ACC112 (cell line): Measurements from ENCODE around the gene KHDC4.

Experiments
- H2AFZ ChIP-seq: fragments of 200-600 bp; sonication (generic); one replicate; pipeline ENCODE4 v1.6.0; 2017; ENCODE audit warnings: antibody characterized with exemption, low read length; ENCODE audit not compliant: unreplicated experiment
- H3K27ac ChIP-seq: fragments of 200-600 bp; sonication (generic); 2 replicates; pipeline ENCODE4 v1.5.1; 2014; ENCODE audit warnings: low read depth, mild to moderate bottlenecking, antibody characterized with exemption, low read length, moderate library complexity
- H3K27me3 ChIP-seq: fragments of 200-600 bp; sonication (generic); 2 replicates; pipeline ENCODE4 v1.6.1; 2014; ENCODE audit warnings: mild to moderate bottlenecking, antibody characterized with exemption, low read length, moderate library complexity, mixed read lengths; ENCODE audit not compliant: insufficient read depth
- H3K36me3 ChIP-seq: fragments of 200-600 bp; sonication (generic); 2 replicates; pipeline ENCODE4 v1.6.1; 2016; ENCODE audit warnings: mild to moderate bottlenecking, antibody characterized with exemption, low read length, moderate library complexity, mixed read lengths; ENCODE audit not compliant: insufficient read depth
- H3K4me1 ChIP-seq: fragments of 200-600 bp; sonication (generic); one replicate; pipeline ENCODE4 v1.6.1; 2016; ENCODE audit warnings: low read length, mixed read lengths; ENCODE audit not compliant: insufficient read depth, unreplicated experiment, control insufficient read depth
- H3K4me3 ChIP-seq: fragments of 200-600 bp; sonication (generic); 2 replicates; pipeline ENCODE4 v1.5.1; 2014; ENCODE audit warnings: mild to moderate bottlenecking, low read depth, low read length
- H3K79me2 ChIP-seq: fragments of 200-600 bp; sonication (generic); one replicate; pipeline ENCODE4 v1.6.0; 2016; ENCODE audit warnings: low read length; ENCODE audit not compliant: control insufficient read depth, unreplicated experiment, insufficient read depth

The KHDC4 gene

DNA sequence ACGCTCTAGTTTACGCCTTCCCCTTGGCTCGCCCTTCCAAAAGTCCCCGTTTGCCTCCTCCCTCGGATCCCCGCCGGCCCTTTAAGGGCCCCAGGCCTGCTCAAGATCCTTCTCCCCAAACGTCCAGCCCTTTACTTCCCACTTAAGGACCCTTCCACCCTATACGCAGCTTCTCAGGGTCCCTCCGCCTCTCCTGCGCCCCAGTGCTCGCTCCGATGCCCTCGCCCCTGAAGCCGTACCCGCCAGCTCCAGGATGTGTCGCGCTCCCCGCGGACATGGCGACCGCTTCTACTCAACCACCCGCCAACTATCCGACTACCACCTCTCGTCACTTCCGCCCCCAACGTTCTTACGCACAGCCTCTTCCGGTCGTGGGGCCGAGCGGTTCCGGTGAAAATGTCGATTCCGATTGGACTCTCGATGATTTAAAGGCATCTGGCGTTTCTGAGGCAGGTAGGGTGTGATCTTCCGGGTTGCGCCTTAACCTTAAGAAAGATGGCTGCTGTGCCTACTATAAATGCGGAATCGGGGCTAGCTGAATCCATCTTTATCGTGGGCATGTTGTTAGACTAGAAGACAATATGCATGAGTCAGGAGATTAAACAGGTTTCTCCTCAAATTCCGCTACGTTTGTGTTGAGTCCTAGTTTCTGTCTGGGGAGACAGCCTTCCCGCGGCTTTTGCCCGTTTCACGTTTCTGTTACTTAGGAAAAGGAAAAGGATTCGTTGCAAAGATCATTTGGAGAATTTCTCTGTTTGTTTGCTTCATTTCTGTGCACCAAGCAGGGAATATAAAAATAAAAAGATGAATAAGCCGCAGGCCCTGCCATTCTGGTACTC is at the start of gene KHDC4:
TSS of gene KHDC4 (minus strand) at position 317 of the 839 bp plus-strand sequence. CDS start at position 277, 40 bp downstream.
- H3K27ac ChIP-seq: peak within 1 kb of the TSS; percentile 77
- H3K36me3 ChIP-seq: peaks cover 23% of the 10 kb centered on the region
- peak within 1 kb of the TSS; percentile 92 for H3K4me3 ChIP-seq
- no peaks in the 10 kb centered on the region for H3K27me3 ChIP-seq
- peaks cover 50% of the 10 kb centered on the region for H3K79me2 ChIP-seq
- peaks cover 32% of the 10 kb centered on the region for H3K4me1 ChIP-seq
- peak within 1 kb of the TSS; percentile 58 for H2AFZ ChIP-seq

DNA sequence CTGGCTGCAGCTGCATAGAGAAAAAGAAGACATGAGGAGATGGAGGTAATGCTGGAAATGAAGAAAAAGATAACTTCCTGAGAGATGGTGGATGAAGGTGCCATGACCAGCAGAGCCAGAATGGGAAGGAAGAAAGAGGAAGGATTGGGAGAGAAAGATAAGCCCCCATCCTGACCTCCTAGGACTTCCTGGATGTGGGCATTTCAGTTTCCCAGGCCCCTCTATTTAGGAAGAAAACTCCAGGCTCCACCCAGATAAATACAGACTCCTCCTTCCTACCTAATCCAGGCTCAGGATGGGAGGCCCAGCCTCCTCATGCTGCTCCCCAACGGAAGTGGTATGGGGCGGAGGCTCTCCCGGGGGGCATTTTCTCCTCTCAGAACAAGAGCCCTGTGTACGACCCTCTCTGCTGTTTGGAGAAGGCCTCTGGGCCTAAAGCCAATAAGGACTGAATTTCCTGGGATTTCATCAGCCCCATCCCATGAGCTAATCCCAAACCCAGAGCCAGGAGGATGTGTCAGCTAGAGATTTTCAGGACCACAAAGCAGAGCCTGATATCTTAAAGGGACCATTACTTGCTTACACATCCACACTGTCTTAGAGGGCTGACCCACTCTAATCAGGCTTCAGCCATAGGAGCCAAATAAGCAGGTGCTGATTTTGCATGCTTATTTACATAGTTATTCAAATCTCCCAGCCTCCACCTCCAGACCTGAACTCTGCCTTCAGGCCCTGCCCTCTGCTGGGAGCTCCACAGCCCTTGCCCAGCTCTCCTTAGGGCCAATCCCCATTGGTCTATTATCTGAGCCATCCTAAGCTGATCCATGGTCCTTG is 49.2 kb upstream of the KHDC4 start:
- Histone ChIP-seq H3K4me3 (peak overlapping the region; percentile 82), H2AFZ (no peak overlapping the region), H3K79me2 (peaks cover 43% of the 10 kb centered on the region), H3K27ac (peak overlapping the region; percentile 72), H3K36me3 (no peaks in the 10 kb centered on the region), H3K27me3 (no peaks in the 10 kb centered on the region), H3K4me1 (peaks cover 48% of the 10 kb centered on the region)

DNA sequence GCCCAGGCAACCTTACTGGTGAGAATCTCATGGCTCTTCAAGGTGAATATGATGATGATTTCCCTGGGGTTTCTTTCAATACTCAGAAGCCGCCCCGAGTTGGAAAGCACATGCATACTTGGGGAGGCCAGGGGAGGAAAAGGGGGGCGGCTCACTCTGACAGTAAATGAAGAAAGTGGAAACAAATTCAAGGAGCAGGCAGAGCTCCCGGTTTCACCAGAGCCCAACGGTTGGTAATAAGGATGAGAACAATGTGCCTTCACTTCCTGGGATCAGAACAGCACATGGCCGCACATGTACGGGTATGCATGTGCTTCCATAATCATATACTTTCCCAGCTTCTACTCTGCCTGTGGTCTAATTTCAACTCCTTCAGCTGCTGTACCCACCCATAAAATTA is 47.9 kb upstream of the KHDC4 start:
- Histone ChIP-seq H2AFZ (no peak overlapping the region), H3K4me3 (peak overlapping the region; percentile 82), H3K4me1 (peaks cover 50% of the 10 kb centered on the region), H3K27ac (peak overlapping the region; percentile 72), H3K79me2 (peaks cover 56% of the 10 kb centered on the region), H3K36me3 (no peaks in the 10 kb centered on the region), H3K27me3 (no peaks in the 10 kb centered on the region)

DNA sequence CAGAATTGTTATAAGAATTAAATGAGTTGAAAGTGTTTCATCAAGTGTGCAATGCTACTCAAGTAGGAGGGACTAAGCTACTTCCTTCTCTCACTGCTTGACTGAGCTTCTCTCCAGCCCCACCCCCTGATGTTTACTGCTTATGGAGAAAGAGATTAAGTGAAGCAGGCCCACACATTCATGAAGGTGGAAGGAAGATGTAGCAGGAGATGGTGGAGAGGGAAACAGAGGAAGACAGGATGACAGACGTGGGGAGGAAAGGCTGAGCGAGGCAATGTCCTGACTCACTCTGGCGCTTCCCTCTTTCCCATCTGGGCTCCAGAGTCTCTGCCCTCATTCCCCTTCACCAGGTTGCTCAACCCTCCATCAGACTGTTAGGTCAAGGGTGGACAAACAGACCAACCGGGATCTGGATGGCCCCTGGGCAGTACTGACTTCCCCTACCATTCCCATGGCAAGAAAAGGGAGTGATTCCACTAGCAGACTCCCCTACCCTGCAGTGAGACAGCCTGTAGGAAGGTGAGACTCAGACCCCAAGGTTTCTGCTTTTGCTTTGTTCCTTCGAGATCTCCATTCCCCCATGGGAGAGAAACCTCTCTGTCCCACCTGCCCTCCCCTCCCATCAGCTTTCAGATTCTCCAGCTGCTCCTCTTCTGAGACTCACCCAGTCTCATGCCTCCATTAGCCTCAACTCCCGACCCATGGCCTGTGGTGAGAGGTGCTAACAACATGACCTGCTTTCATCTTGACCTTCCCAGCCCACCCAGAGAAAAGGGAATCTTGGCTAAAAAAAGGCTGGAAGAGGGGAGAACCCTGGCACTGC is 47.3 kb upstream of the KHDC4 start:
- H3K79me2 ChIP-seq: peaks cover 62% of the 10 kb centered on the region
- no peaks in the 10 kb centered on the region for H3K36me3 ChIP-seq
- H3K27me3 ChIP-seq: no peaks in the 10 kb centered on the region
- peaks cover 54% of the 10 kb centered on the region for H3K4me1 ChIP-seq
- H2AFZ ChIP-seq: no peak overlapping the region
- H3K4me3 ChIP-seq: peak overlapping the region; percentile 82
- H3K27ac ChIP-seq: peak overlapping the region; percentile 72

DNA sequence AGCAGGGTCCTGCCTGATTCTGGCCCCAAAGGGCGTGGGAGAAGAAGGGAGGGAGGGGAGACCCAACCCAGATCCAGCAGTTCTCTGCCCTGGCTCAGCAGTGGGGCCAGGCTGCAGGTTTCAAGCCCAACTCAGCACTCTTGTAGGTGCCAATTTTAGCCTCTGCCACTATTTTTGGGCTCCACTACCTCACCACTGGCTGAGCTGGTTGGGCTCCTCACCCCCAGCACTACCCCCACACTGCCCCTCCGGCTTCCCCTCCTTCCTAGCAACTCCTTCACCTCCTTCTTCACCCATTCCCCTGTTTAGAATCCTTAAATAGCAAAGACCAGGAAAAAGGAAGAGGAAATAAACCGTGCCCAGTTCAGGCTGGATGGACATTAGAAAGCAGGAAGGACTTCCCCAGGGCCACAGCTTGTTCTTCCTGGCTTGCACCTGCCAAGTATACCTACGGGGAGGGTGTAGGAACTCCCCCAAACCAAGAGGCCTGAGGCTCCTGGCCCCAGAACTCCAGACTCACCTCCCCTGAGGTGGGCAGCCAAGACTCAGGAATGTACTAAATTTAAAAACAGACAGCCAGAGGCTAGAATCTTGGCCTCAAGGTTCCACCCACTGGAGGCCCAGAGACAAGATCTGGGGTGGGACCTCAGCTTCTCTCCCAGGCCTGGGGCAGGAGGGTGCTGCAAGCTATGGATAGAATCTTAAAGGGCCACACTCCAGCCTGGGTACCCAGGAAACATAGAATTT is 45.6 kb upstream of the KHDC4 start:
- Histone ChIP-seq H3K4me1 (peaks cover 64% of the 10 kb centered on the region), H3K27me3 (no peaks in the 10 kb centered on the region), H3K27ac (peak overlapping the region; percentile 72), H2AFZ (no peak overlapping the region), H3K79me2 (peaks cover 79% of the 10 kb centered on the region), H3K36me3 (no peaks in the 10 kb centered on the region), H3K4me3 (peak overlapping the region; percentile 82)

DNA sequence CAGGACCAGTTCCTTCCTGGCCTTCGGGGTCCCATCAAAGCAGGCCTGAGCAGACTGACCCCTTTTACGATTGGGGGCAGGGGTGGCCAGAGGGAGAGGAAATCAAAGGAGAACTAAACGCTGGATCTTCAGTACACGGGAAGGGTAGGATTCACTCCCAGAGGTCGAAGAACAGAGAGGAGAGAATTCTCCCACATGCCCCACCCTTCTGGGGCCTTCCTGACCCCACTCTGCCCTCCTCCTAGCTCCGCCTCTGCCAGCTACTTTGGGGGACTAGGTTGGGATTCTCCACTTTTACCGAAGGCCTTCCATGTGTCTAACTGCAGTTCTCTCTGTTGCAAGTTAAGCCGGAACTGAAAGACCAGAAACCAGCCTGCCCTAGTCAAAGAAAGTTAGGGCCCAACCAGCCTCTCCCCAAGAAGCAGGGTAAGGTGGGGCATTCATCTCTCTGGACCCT is 44.8 kb upstream of the KHDC4 start:
- no peak overlapping the region for H2AFZ ChIP-seq
- H3K27me3 ChIP-seq: no peaks in the 10 kb centered on the region
- H3K36me3 ChIP-seq: no peaks in the 10 kb centered on the region
- H3K79me2 ChIP-seq: peaks cover 87% of the 10 kb centered on the region
- peak overlapping the region; percentile 82 for H3K4me3 ChIP-seq
- H3K27ac ChIP-seq: peak overlapping the region; percentile 72
- peaks cover 70% of the 10 kb centered on the region for H3K4me1 ChIP-seq

DNA sequence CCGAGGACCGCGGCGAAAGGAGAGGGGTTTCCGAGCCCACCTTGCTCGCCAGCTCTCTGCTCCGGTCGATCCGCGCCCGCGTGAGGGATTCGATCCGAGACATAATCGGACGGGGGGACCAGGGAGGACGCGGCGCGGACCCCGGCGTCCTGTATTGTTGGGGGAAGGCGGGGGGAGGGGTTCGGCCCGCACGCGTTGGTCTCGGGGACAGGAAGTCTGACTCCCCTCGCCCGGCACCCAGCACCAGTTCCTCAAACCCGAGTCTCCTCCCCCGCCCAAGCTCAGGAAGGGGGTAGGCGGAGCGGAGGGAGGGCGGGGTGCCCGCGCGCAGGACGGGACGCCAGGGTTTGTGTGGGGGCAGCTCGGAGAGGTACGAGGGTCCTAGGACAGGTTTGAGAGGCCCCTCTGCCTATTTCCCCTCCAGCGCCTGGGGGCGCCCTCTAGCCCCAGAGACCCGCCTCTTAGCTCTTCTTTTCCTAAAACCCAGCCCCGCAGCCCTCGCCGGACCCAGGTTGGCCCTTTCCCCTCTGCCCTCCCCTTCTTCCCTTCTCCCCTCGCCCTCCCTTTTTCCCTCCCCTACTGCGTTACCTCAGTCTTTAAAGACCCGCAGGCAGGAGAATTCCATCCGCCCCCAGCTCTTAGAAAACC is 44.2 kb upstream of the KHDC4 start, which contains the start of gene ARHGEF2:
TSS of gene ARHGEF2 (minus strand) at position 223 of the 648 bp plus-strand sequence. CDS start at position 103, 120 bp downstream.
- Histone ChIP-seq H3K27ac (peak within 1 kb of the TSS; percentile 72), H3K36me3 (no peaks in the 10 kb centered on the region), H3K4me3 (peak within 1 kb of the TSS; percentile 82), H3K27me3 (no peaks in the 10 kb centered on the region), H2AFZ (peak within 1 kb of the TSS; percentile 6), H3K4me1 (peaks cover 64% of the 10 kb centered on the region), H3K79me2 (peaks cover 91% of the 10 kb centered on the region)

DNA sequence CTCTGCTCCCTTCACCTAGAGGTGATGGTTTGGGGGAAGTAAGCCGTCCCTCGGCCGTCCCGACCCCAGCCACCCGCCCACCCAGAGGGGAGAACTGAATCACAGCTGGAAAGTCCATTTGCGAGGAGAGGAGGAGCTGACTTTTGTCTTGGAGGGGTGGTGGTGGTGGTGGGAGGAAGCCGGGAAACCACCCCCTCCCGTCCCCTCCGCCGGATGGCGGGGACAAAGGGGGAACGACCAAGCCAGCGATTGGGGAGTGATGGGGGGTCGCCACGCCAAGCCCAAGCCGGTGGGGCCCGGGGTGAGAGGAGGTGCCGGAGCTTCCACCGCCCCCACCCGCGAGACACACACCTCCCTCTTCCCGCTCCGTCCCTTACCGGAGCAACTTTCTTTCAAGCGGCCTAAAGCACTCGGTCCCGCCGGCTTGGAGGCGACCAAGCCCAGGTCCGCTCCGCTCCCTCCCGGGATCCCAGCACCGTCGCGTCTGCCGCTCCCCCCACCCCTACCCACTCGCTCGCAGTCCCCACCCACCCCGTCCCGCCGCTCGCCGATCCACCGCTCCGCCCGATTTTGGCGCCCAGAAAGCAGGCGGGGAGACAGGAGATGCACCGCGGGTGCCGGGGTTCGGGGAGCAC is 43.6 kb upstream of the KHDC4 start:
- Histone ChIP-seq H3K4me3 (peak overlapping the region; percentile 82), H3K27me3 (no peaks in the 10 kb centered on the region), H3K79me2 (peaks cover 96% of the 10 kb centered on the region), H3K27ac (peak overlapping the region; percentile 72), H2AFZ (peak overlapping the region; percentile 6), H3K4me1 (peaks cover 62% of the 10 kb centered on the region), H3K36me3 (0 out of 2 replicates have a peak, but pooled peaks cover 3% of the 10 kb centered on the region)
